Tibial nerve (tissue), 4 donors: ENCODE results near the gene CYFIP2. TPM values are rescaled to one million over a fixed set of nuclear protein-coding genes. Genes with fewer than 3 reads are reported as not detected.

Experiments used
- DNase-seq, 2 donors: peaks; one replicate each; pipeline ENCODE4 v3.0.0-alpha.2; 2019; ENCODE audit warnings: low spot score in 2 of 2
- H3K27ac ChIP-seq, 4 donors: fragments of 200-600 bp; sonication (generic) in 3 of 4; one replicate each; pipeline ENCODE4 v1.5.1; 2017 to 2019; ENCODE audit warnings: mild to moderate bottlenecking in 1 of 4
- H3K27me3 ChIP-seq, 2 donors: fragments of 200-600 bp; sonication (generic) in 1 of 2; one replicate each; pipeline versions ENCODE4 v1.5.1 to v1.6.0; 2017 to 2019
- H3K36me3 ChIP-seq, 3 donors: fragments of 200-600 bp; sonication (generic); one replicate each; pipeline ENCODE4 v1.5.1; 2018 to 2019
- H3K4me1 ChIP-seq, 4 donors: fragments of 200-600 bp; sonication (generic) in 3 of 4; one replicate each; pipeline ENCODE4 v1.5.1; 2017 to 2019
- H3K4me3 ChIP-seq, 4 donors: fragments of 200-600 bp; sonication (generic) in 3 of 4; one replicate each; pipeline ENCODE4 v1.5.1; 2017 to 2019; ENCODE audit warnings: mild to moderate bottlenecking in 1 of 4, moderate library complexity in 1 of 4
- H3K9me3 ChIP-seq, 4 donors: fragments of 200-600 bp; sonication (generic) in 3 of 4; one replicate each; pipeline ENCODE4 v1.5.1; 2017 to 2019
- CTCF ChIP-seq, 5 experiments: fragments of 200-600 bp in 3 of 5; fragments of 450-650 bp in 2 of 5; sonication (generic) in 3 of 5; IDR thresholded peaks; one replicate each; pipeline ENCODE4 v1.5.1; 2016 to 2019; ENCODE audit warnings: antibody characterized with exemption in 5 of 5, mild to moderate bottlenecking in 3 of 5, moderate library complexity in 2 of 5
- EP300 ChIP-seq, 2 donors: sonication (generic); formaldehyde crosslinking; IDR thresholded peaks; one replicate each; pipeline ENCODE4 v1.6.1; 2017; ENCODE audit warnings: antibody characterized with exemption in 2 of 2, mild to moderate bottlenecking in 1 of 2
- POLR2A ChIP-seq, 2 donors: fragments of 450-650 bp; IDR thresholded peaks; one replicate each; pipeline ENCODE4 v1.6.1; 2017; ENCODE audit warnings: antibody characterized with exemption in 2 of 2, mild to moderate bottlenecking in 2 of 2, moderate library complexity in 2 of 2
- WGBS, 2 donors: methylation state at CpG; one replicate each; pipeline ENCODE4 v1.1.5; 2018; 5-methylcytosine and 5-hydroxymethylcytosine counted together
- total RNA-seq, 4 donors: library from RNA; depleted of rRNA; stranded (reverse); fragments of >200 nt; gene quantifications; one replicate each; pipeline ENCODE4 v1.1.0, GENCODE V29; 2016

CYFIP2 gene
- 10 to 100 TPM; 14.4 to 27.3 (median 18.0) TPM for total RNA-seq

GRCh38 chr5:157265714-157266285 is at the start of gene CYFIP2:
CYFIP2 (plus strand) TSS chr5:157266123; CDS start chr5:157285362, 19,239 bp downstream.
- Histone ChIP-seq H3K9me3 (no peaks in the 10 kb centered on the region), H3K4me1 (peaks cover 0 to 28% (median 14%) of the 10 kb centered on the region in 4 donors), H3K4me3 (peak within 1 kb of the TSS; percentile 67 to 80 (median 70)), H3K27me3 (no peaks in the 10 kb centered on the region), H3K36me3 (no peaks in the 10 kb centered on the region), H3K27ac (peak within 1 kb of the TSS in 2 of 4 donors; percentile 72 to 87)
- DNase-seq: peak in 1 of 2 donors; percentile 23
- 0 to 1% methylated on average over 15 to 34 of the region's 58 CpGs for WGBS, 2 donors
- TF ChIP-seq CTCF (IDR thresholded peaks at IDR 0.05): no peak
- TF ChIP-seq POLR2A (IDR thresholded peaks at IDR 0.05): peak in 1 of 2 donors; percentile 21
- no peak for TF ChIP-seq EP300 (IDR thresholded peaks at IDR 0.05)

GRCh38 chr5:157216391-157217142 is 49.4 kb upstream of the CYFIP2 start:
- no peak for DNase-seq
- no peak overlapping the region for H3K4me3 ChIP-seq
- TF ChIP-seq CTCF (IDR thresholded peaks at IDR 0.05): no peak
- TF ChIP-seq EP300 (IDR thresholded peaks at IDR 0.05): no peak
- no peak for TF ChIP-seq POLR2A (IDR thresholded peaks at IDR 0.05)
- H3K36me3 ChIP-seq: no peaks in the 10 kb centered on the region
- H3K9me3 ChIP-seq: no peaks in the 10 kb centered on the region
- no peaks in the 10 kb centered on the region for H3K4me1 ChIP-seq
- H3K27me3 ChIP-seq: no peaks in the 10 kb centered on the region
- no peak overlapping the region for H3K27ac ChIP-seq
- 85 to 92% methylated on average over 6 of the region's 6 CpGs for WGBS, 2 donors

- 78 to 80% methylated on average over 5 of the region's 5 CpGs for WGBS, 2 donors
- Histone ChIP-seq H3K36me3 (no peaks in the 10 kb centered on the region), H3K27ac (no peak overlapping the region), H3K4me1 (no peaks in the 10 kb centered on the region), H3K27me3 (no peaks in the 10 kb centered on the region), H3K4me3 (no peak overlapping the region), H3K9me3 (no peaks in the 10 kb centered on the region)
- TF ChIP-seq CTCF (IDR thresholded peaks at IDR 0.05) (no peak), POLR2A (IDR thresholded peaks at IDR 0.05) (no peak), EP300 (IDR thresholded peaks at IDR 0.05) (no peak)
- no peak for DNase-seq
These were observed 48.5 kb upstream of the CYFIP2 start for GRCh38 chr5:157217289-157218024.

- no peaks in the 10 kb centered on the region for H3K27me3 ChIP-seq
- no peak for DNase-seq
- H3K27ac ChIP-seq: no peak overlapping the region
- no peaks in the 10 kb centered on the region for H3K9me3 ChIP-seq
- TF ChIP-seq POLR2A (IDR thresholded peaks at IDR 0.05) (no peak), CTCF (IDR thresholded peaks at IDR 0.05) (no peak), EP300 (IDR thresholded peaks at IDR 0.05) (no peak)
- no peak overlapping the region for H3K4me3 ChIP-seq
- no peaks in the 10 kb centered on the region for H3K4me1 ChIP-seq
- WGBS, 2 donors: 70 to 73% methylated on average over 9 of the region's 9 CpGs
- H3K36me3 ChIP-seq: no peaks in the 10 kb centered on the region
These were observed 46.2 kb upstream of the CYFIP2 start for GRCh38 chr5:157219491-157220271.
